ENCODE measurements around the gene APBA3. TPM values are rescaled to one million over a fixed set of nuclear protein-coding genes. Genes with fewer than 3 reads are reported as not detected.

APBA3 gene
- total and polyA plus RNA-seq, 2 experiments from 2014 or later, result 17.2 to 31.8 TPM

DNA sequence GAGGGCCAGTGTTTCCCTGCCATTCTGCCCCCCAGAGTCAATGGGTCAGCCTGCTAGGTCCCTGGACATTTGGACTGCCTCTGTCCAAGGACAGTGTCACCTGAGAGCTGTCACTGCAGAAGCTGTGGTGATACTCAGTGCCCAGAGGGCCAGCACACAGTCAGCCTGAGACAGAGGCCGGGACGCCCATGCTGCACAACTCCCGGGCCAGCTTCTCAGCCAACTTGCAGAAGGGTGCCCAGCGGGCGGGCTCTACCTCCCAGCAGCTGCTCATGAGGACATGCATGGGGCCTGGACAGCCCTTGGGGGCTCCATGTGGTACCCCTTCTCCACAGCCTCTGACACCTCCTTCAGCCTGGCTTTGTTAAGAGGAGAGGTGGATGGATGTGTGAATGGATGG, 14.3 kb upstream of the APBA3 start:
- H3K9me3 Mint-ChIP-seq, result peaks cover 8% of the 10 kb centered on the region
- TF ChIP-seq ZNF114 (CRISPR knock-in tag; IDR thresholded peaks at IDR 0.05) (no peak), EZH2 (IDR thresholded peaks at IDR 0.05; ENCODE audit: low read depth, unreplicated experiment) (no peak), STAT1 (IDR thresholded peaks at IDR 0.05; ENCODE audit: unreplicated experiment) (no peak), ZNF331 (CRISPR knock-in tag; IDR thresholded peaks at IDR 0.05; ENCODE audit: low read depth) (no peak)
- TF ChIP-seq, protein P1, sequence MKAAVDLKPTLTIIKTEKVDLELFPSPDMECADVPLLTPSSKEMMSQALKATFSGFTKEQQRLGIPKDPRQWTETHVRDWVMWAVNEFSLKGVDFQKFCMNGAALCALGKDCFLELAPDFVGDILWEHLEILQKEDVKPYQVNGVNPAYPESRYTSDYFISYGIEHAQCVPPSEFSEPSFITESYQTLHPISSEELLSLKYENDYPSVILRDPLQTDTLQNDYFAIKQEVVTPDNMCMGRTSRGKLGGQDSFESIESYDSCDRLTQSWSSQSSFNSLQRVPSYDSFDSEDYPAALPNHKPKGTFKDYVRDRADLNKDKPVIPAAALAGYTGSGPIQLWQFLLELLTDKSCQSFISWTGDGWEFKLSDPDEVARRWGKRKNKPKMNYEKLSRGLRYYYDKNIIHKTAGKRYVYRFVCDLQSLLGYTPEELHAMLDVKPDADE (IDR thresholded peaks at IDR 0.05), result no peak
- H3K4me3 Mint-ChIP-seq, result no peak overlapping the region; the same call in 2 of the 3 replicates
- Histone ChIP-seq H3K4me2 (no peak overlapping the region), H3F3A (replicated peaks; ENCODE audit: low read depth) (no peaks in the 10 kb centered on the region), H3K79me2 (replicated peaks; ENCODE audit: insufficient read depth) (no peaks in the 10 kb centered on the region), H2AFZ (no peak overlapping the region), H3K36me3 (ENCODE audit: insufficient read depth) (no peaks in the 10 kb centered on the region), H3K27ac (ENCODE audit: low read depth) (no peak overlapping the region), H3K4me3 (no peak overlapping the region), H3K4me1 (ENCODE audit: insufficient read depth) (no peaks in the 10 kb centered on the region), H4K20me1 (replicated peaks; ENCODE audit: insufficient read depth) (no peaks in the 10 kb centered on the region), H3K27me3 (ENCODE audit: insufficient read depth) (no peaks in the 10 kb centered on the region), H3K9me2 (ENCODE audit: insufficient read depth) (no peaks in the 10 kb centered on the region)
- H3K27ac Mint-ChIP-seq, result no peak overlapping the region
- peaks cover 5% of the 10 kb centered on the region for H3K27me3 Mint-ChIP-seq (ENCODE audit: insufficient read depth, low read depth, poor library complexity)
- ATAC-seq (no peak), DNase-seq (ENCODE audit: low spot score) (no peak)
- peaks cover 1% of the 10 kb centered on the region for H3K36me3 Mint-ChIP-seq (ENCODE audit: low read depth)
- H3K4me1 Mint-ChIP-seq, result peaks cover 8% of the 10 kb centered on the region

DNA sequence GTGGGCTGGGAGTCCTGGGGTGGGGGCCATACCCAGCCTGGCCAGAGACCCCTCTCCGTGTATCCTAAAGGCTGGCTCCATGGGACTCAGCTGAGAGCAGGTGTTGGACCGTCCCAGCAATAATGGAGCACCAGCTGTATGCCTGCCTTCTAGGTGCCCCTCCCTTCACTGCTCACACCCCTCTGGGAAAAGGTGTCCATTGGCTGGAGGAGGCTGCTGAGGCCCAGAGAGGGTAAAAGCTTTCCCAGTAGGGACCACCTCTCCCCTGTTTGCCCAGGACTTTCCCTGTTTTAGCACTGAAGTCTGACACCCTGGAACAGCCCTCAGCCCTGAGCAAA, 13.9 kb upstream of the APBA3 start:
- Mint-ChIP-seq H3K4me1 (peaks cover 8% of the 10 kb centered on the region), H3K9me3 (peaks cover 6% of the 10 kb centered on the region; the same call in 1 of the 3 replicates), H3K27me3 (ENCODE audit: insufficient read depth, low read depth, poor library complexity) (peaks cover 5% of the 10 kb centered on the region), H3K27ac (no peak overlapping the region), H3K36me3 (ENCODE audit: low read depth) (no peaks in the 10 kb centered on the region), H3K4me3 (no peak overlapping the region)
- Histone ChIP-seq H3K4me2 (no peak overlapping the region), H3K79me2 (replicated peaks; ENCODE audit: insufficient read depth) (no peaks in the 10 kb centered on the region), H3F3A (replicated peaks; ENCODE audit: low read depth) (no peaks in the 10 kb centered on the region), H3K36me3 (ENCODE audit: insufficient read depth) (no peaks in the 10 kb centered on the region), H3K4me3 (no peak overlapping the region), H3K27me3 (ENCODE audit: insufficient read depth) (no peaks in the 10 kb centered on the region), H3K27ac (ENCODE audit: low read depth) (no peak overlapping the region), H4K20me1 (replicated peaks; ENCODE audit: insufficient read depth) (no peaks in the 10 kb centered on the region), H2AFZ (no peak overlapping the region), H3K4me1 (ENCODE audit: insufficient read depth) (no peaks in the 10 kb centered on the region), H3K9me2 (ENCODE audit: insufficient read depth) (no peaks in the 10 kb centered on the region)
- ATAC-seq, result no peak
- no peak for DNase-seq (ENCODE audit: low spot score)
- TF ChIP-seq JUNB (IDR thresholded peaks at IDR 0.05; ENCODE audit: unreplicated experiment) (no peak), NANOG (IDR thresholded peaks at IDR 0.05; ENCODE audit: borderline replicate concordance) (no peak), ZNF114 (CRISPR knock-in tag; IDR thresholded peaks at IDR 0.05) (no peak), EZH2phosphoT487 (IDR thresholded peaks at IDR 0.05; ENCODE audit: unreplicated experiment) (no peak), EZH2 (IDR thresholded peaks at IDR 0.05; ENCODE audit: low read depth, unreplicated experiment) (no peak)
- TF ChIP-seq, protein P1 (IDR thresholded peaks at IDR 0.05), result no peak
- TF ChIP-seq, protein P2, sequence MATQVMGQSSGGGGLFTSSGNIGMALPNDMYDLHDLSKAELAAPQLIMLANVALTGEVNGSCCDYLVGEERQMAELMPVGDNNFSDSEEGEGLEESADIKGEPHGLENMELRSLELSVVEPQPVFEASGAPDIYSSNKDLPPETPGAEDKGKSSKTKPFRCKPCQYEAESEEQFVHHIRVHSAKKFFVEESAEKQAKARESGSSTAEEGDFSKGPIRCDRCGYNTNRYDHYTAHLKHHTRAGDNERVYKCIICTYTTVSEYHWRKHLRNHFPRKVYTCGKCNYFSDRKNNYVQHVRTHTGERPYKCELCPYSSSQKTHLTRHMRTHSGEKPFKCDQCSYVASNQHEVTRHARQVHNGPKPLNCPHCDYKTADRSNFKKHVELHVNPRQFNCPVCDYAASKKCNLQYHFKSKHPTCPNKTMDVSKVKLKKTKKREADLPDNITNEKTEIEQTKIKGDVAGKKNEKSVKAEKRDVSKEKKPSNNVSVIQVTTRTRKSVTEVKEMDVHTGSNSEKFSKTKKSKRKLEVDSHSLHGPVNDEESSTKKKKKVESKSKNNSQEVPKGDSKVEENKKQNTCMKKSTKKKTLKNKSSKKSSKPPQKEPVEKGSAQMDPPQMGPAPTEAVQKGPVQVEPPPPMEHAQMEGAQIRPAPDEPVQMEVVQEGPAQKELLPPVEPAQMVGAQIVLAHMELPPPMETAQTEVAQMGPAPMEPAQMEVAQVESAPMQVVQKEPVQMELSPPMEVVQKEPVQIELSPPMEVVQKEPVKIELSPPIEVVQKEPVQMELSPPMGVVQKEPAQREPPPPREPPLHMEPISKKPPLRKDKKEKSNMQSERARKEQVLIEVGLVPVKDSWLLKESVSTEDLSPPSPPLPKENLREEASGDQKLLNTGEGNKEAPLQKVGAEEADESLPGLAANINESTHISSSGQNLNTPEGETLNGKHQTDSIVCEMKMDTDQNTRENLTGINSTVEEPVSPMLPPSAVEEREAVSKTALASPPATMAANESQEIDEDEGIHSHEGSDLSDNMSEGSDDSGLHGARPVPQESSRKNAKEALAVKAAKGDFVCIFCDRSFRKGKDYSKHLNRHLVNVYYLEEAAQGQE (IDR thresholded peaks at IDR 0.05; ENCODE audit: unreplicated experiment), result no peak
- TF ChIP-seq, protein P3, sequence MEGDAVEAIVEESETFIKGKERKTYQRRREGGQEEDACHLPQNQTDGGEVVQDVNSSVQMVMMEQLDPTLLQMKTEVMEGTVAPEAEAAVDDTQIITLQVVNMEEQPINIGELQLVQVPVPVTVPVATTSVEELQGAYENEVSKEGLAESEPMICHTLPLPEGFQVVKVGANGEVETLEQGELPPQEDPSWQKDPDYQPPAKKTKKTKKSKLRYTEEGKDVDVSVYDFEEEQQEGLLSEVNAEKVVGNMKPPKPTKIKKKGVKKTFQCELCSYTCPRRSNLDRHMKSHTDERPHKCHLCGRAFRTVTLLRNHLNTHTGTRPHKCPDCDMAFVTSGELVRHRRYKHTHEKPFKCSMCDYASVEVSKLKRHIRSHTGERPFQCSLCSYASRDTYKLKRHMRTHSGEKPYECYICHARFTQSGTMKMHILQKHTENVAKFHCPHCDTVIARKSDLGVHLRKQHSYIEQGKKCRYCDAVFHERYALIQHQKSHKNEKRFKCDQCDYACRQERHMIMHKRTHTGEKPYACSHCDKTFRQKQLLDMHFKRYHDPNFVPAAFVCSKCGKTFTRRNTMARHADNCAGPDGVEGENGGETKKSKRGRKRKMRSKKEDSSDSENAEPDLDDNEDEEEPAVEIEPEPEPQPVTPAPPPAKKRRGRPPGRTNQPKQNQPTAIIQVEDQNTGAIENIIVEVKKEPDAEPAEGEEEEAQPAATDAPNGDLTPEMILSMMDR (conservative IDR thresholded peaks at IDR 0.05; ENCODE audit: low read depth in 2 of 2), result no peak

All from GM23338 (cell line).